SK-N-SH treated with all-trans-retinoic acid at 6 μM for 48 hours (cell line): Measurements from ENCODE around the gene DST.

ENCODE experiments used
- ARNTL ChIP-seq: fragments of 450-650 bp; formaldehyde crosslinking; IDR thresholded peaks from 2 replicates; pipeline ENCODE4 v1.5.0; 2020; ENCODE audit warnings: low read depth, mild to moderate bottlenecking, moderate library complexity, borderline replicate concordance
- BACH2 ChIP-seq: fragments of 250-450 bp; sonication (Bioruptor Pico); IDR thresholded peaks from 2 replicates; pipeline ENCODE4 v1.9.0; 2021; ENCODE audit warnings: mild to moderate bottlenecking, borderline replicate concordance
- ESRRG ChIP-seq: fragments of 250-450 bp; sonication (Bioruptor Pico); IDR thresholded peaks from 2 replicates; pipeline ENCODE4 v1.6.1; 2021; ENCODE audit warnings: mild to moderate bottlenecking
- GLIS3 ChIP-seq: fragments of 250-450 bp; sonication (Bioruptor Pico); IDR thresholded peaks from 2 replicates; pipeline ENCODE4 v1.5.0; 2020; ENCODE audit warnings: mild to moderate bottlenecking, moderate library complexity
- ISL1 ChIP-seq: fragments of 250-450 bp; sonication (Bioruptor Pico); IDR thresholded peaks from 2 replicates; pipeline ENCODE4 v2.1.2; 2022; ENCODE audit warnings: mild to moderate bottlenecking, moderate library complexity
- OSR1 ChIP-seq: fragments of 250-450 bp; sonication (Bioruptor Pico); IDR thresholded peaks from 2 replicates; pipeline ENCODE4 v1.8.0; 2022; ENCODE audit warnings: moderate library complexity, mild to moderate bottlenecking, inconsistent platforms
- PPARA ChIP-seq: fragments of 250-450 bp; sonication (Bioruptor Pico); IDR thresholded peaks from 2 replicates; pipeline ENCODE4 v1.5.0; 2020; ENCODE audit warnings: mild to moderate bottlenecking, borderline replicate concordance
- ZFP3 ChIP-seq: fragments of 250-450 bp; sonication (Bioruptor Pico); IDR thresholded peaks from 2 replicates; pipeline ENCODE4 v1.5.0; 2020; ENCODE audit warnings: mild to moderate bottlenecking, moderate library complexity
- ZFP30 ChIP-seq: fragments of 450-650 bp; formaldehyde crosslinking; IDR thresholded peaks from 2 replicates; pipeline ENCODE4 v1.5.0; 2022; ENCODE audit warnings: mild to moderate bottlenecking, moderate library complexity
- ZNF70 ChIP-seq: fragments of 450-650 bp; formaldehyde crosslinking; IDR thresholded peaks from 2 replicates; pipeline ENCODE4 v1.5.0; 2020; ENCODE audit warnings: mild to moderate bottlenecking, moderate library complexity
- ZNF8 ChIP-seq: fragments of 450-650 bp; formaldehyde crosslinking; IDR thresholded peaks from 2 replicates; pipeline ENCODE4 v1.5.0; 2020; ENCODE audit warnings: mild to moderate bottlenecking, moderate library complexity
- TF ChIP-seq, protein P1 (sequence below): fragments of 250-450 bp; sonication (Bioruptor Pico); IDR thresholded peaks from 2 replicates; pipeline ENCODE4 v1.5.1; 2020; ENCODE audit warnings: low read depth, mild to moderate bottlenecking, moderate library complexity

DNA sequence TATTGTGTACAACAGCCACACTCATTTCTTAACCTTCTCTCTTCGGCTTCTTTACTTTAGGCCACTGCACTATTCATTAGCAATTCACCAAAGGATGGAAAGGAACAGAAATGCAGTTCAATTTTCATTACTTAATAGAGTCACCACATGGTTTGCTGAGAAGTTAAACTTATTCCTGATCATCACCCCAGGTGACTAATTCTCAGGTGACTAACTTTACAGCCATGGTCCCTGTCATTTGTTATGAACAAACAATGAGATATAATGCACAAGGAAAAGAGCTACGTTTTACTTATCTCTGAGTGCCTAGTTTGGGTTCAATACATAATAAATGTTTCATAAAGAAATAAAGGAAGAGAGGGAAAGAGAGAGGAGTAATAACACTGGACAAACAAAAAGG lies 45.8 kb upstream of the DST start:
- no peak for TF ChIP-seq ZFP30
- no peak for TF ChIP-seq ZNF70
- TF ChIP-seq ISL1 (CRISPR knock-in tag), result no peak
- no peak for TF ChIP-seq ZFP3 (CRISPR knock-in tag)
- TF ChIP-seq ESRRG, result no peak
- no peak for TF ChIP-seq OSR1 (CRISPR knock-in tag)
- no peak for TF ChIP-seq PPARA
- TF ChIP-seq ARNTL (CRISPR knock-in tag), result no peak
- TF ChIP-seq BACH2 (CRISPR knock-in tag), result no peak
- no peak for TF ChIP-seq GLIS3
- no peak for TF ChIP-seq ZNF8
- TF ChIP-seq, protein P1, sequence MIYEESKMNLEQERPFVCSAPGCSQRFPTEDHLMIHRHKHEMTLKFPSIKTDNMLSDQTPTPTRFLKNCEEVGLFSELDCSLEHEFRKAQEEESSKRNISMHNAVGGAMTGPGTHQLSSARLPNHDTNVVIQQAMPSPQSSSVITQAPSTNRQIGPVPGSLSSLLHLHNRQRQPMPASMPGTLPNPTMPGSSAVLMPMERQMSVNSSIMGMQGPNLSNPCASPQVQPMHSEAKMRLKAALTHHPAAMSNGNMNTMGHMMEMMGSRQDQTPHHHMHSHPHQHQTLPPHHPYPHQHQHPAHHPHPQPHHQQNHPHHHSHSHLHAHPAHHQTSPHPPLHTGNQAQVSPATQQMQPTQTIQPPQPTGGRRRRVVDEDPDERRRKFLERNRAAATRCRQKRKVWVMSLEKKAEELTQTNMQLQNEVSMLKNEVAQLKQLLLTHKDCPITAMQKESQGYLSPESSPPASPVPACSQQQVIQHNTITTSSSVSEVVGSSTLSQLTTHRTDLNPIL (CRISPR knock-in tag), result no peak
